Measurements from ENCODE around the gene IDH3A. TPM values are rescaled to one million over a fixed set of nuclear protein-coding genes. Genes with fewer than 3 reads are reported as not detected.
"Not testable (repeated sequence)": the region's sequence is repeated elsewhere in the genome, so short reads cannot be mapped to it uniquely, and the experiment has no call there.

IDH3A gene
- total and polyA plus RNA-seq, 3 donors from 2014 or later, result 88.9 to 120 (median 119) TPM

DNA sequence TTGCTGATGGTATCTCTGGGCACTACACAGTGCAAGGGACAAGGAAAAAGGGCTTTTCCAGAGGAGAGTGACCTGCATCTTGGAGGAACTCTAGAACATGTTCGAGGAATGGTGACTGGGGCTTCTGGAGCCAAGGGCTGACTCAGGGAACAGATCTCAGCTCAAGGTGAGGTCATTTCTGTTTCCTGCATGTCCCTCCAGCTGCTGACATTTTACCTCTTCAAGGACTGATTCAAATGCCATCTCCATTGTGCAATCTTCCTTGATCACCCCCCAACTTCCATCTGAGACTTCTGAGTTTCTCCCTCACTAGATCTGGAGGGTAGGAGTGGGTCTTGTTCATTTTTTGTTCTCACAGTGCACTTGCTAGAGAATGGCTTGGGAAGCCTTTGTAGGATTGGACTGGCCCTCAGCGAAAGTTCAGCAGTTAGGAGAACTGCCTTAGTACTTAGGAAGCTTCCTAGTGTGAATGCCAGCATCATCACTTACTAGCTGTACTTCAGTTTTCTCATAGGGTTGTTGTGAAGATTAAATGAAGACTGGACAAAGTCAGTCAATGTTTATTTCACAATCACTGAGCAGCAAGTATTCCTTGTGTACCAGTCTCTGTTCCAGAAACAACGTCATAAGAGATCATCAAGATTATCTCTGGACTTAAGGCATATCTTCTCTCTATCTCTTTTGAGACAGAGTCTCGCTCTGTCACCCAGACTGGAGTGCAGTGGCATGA lies 2.6 kb upstream of the IDH3A start:
- Histone ChIP-seq H3K27me3 (no peaks in the 10 kb centered on the region), H3K4me3 (no peak overlapping the region), H3K36me3 (ENCODE audit: low read depth, missing control alignments) (no peaks in the 10 kb centered on the region), H3K27ac (no peak overlapping the region), H3K9me3 (no peaks in the 10 kb centered on the region), H3K4me1 (peaks cover 8% of the 10 kb centered on the region)
- 91 to 92% methylated on average over 4 of the region's 4 CpGs for WGBS, 2 donors
- no peak for DNase-seq
- intact Hi-C loops (cut with DNase I; ENCODE audit: low total_unique reads), result no loop called here
- TF ChIP-seq, protein P1, sequence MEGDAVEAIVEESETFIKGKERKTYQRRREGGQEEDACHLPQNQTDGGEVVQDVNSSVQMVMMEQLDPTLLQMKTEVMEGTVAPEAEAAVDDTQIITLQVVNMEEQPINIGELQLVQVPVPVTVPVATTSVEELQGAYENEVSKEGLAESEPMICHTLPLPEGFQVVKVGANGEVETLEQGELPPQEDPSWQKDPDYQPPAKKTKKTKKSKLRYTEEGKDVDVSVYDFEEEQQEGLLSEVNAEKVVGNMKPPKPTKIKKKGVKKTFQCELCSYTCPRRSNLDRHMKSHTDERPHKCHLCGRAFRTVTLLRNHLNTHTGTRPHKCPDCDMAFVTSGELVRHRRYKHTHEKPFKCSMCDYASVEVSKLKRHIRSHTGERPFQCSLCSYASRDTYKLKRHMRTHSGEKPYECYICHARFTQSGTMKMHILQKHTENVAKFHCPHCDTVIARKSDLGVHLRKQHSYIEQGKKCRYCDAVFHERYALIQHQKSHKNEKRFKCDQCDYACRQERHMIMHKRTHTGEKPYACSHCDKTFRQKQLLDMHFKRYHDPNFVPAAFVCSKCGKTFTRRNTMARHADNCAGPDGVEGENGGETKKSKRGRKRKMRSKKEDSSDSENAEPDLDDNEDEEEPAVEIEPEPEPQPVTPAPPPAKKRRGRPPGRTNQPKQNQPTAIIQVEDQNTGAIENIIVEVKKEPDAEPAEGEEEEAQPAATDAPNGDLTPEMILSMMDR (IDR thresholded peaks at IDR 0.05), result no peak
- no peak for TF ChIP-seq POLR2A (IDR thresholded peaks at IDR 0.05)

DNA sequence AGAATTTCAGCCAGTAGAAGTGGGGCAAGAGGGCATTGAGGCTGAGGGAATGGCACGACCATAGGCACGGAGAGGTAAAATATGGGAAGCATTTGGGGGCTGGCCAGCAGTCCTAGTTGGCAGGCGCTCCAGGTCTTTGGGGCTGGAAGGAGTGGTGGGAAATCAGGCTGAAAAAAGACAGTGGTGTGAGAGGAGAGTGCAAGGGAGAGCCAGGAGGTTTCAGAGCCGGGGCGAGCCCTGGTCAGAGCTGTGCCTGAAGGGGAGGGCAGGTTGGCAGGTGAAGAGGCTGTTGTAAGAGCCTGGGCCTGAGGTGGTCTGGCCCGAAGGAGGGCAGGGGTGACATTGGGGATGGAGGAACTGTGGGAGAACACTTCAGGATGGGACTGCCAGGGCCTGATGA lies 1.6 kb upstream of the IDH3A start:
- Histone ChIP-seq H3K27ac (no peak overlapping the region), H3K9me3 (no peaks in the 10 kb centered on the region), H3K4me3 (no peak overlapping the region), H3K4me1 (peaks cover 8% of the 10 kb centered on the region), H3K36me3 (ENCODE audit: low read depth, missing control alignments) (no peaks in the 10 kb centered on the region), H3K27me3 (no peaks in the 10 kb centered on the region)
- no peak for DNase-seq
- 90 to 94% methylated on average over 6 of the region's 6 CpGs for WGBS, 2 donors
- intact Hi-C loops (cut with DNase I; ENCODE audit: low total_unique reads), result no loop called here
- TF ChIP-seq POLR2A (IDR thresholded peaks at IDR 0.05), result no peak
- TF ChIP-seq, protein P1 (IDR thresholded peaks at IDR 0.05), result no peak

DNA sequence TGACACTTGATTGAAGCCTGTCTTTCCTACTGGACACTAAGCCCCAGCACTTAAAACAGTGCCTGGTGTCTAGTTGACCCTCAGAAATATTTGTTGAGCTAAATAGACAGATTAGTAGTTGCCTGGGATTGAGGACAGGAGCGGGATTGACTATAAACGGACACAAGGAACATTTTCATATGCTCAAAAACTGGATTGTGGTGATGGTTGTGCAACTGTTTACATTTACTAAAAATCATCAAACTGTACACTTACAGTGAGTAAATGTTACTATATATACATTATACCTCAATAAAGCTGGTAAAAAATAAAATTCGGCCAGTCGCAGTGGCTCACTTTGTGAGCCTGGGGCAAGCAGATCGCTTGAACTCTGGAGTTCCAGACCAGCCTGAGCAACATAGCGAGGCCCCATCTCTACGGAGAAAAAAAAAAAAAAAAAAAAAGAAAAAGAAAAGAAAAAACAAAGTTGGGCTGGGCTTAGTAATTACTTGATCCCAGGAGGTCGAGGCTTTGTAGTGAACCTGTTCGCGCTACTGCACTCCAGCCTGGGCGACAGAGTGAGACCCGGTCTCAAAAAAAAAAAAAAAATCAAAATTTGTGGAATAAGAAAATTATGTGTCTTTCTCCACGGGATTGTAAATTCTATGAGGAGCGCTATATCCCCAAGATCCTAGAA lies 632 bp upstream of the IDH3A start:
- Histone ChIP-seq H3K4me3 (peak overlapping the region; percentile 73 to 86), H3K36me3 (ENCODE audit: low read depth, missing control alignments) (no peaks in the 10 kb centered on the region), H3K27ac (peak overlapping the region in 1 of 2 donors; percentile 35), H3K27me3 (no peaks in the 10 kb centered on the region), H3K9me3 (no peaks in the 10 kb centered on the region), H3K4me1 (peaks cover 8% of the 10 kb centered on the region)
- no peak for TF ChIP-seq POLR2A (IDR thresholded peaks at IDR 0.05)
- TF ChIP-seq, protein P1 (IDR thresholded peaks at IDR 0.05), result no peak
- DNase-seq, result no peak
- intact Hi-C loops (cut with DNase I; ENCODE audit: low total_unique reads), result no loop called here
- WGBS, 2 donors, result 12 to 14% methylated on average over 14 of the region's 14 CpGs

DNA sequence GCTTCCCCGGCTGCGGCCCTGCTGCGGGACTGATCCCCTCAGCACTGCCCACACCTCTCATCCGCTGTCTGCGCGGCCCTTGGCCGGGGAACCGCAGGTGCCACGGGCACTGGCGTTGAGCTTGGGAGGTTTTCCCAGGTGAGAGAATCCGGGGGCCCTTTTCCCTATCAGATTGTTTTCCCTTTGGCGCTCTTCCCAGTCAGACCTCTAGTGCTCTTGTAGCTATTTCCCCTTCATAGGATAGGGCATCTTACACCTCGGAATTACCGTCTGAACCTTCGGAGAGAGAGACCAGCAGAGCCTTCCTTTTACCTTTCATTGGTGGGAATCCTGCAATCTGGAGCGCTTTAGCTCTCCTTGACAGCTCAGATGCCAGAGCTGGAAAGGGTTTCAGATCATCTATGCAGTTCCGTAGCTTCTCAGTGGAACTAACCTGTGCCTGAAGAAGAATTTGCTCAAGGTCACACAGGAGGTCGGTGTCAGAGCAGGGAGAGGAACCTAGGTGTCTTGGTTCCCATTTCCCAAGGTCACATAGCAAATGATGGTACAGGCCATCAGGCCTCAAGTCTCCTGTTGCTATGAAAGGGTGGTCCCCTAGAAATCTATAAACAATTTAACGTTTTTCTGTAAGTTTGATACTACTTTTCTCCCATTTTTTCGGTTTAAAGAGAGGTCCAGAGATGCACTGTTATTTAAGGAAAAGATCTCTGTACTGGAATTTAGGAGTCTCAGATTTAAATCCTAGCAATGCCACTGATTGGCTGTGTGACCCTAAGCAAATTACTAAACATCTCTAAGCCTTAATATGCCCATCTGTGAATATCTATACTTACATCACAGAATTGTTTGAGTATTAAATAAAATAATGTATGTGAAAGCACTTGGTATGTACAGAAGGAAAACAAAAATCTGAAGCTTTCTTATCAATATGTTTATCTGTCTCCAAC lies 916 bp downstream of the IDH3A start:
- Histone ChIP-seq H3K36me3 (ENCODE audit: low read depth, missing control alignments) (no peaks in the 10 kb centered on the region), H3K4me1 (peaks cover 12% of the 10 kb centered on the region), H3K27me3 (no peaks in the 10 kb centered on the region), H3K27ac (peak overlapping the region; percentile 77 to 79), H3K4me3 (peak overlapping the region; percentile 73 to 86), H3K9me3 (no peaks in the 10 kb centered on the region)
- TF ChIP-seq, protein P1 (IDR thresholded peaks at IDR 0.05), result no peak
- no peak for TF ChIP-seq POLR2A (IDR thresholded peaks at IDR 0.05)
- intact Hi-C loops (cut with DNase I; ENCODE audit: low total_unique reads), result no loop called here
- DNase-seq, result no peak
- 6 to 14% methylated on average over 8 to 19 of the region's 20 CpGs for WGBS, 2 donors

DNA sequence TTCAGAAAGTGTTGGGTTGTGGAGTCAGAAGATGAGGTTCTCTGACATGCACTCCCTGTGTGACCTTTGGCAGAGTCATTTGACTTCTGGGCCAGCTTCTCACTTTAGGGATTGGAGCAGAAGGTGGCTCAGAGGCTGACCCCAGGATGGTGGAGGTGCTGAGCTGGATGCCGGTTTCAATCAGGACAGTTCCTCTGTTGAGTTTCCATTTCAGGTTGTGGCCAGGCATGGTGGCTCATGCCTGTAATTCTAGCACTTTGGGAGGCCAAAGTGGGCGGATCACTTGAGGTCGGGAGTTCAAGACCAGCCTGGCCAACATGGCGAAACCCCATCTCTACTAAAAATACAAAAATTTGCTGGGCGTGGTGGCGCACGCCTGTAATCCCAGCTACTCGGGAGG lies 1.9 kb downstream of the IDH3A start:
- DNase-seq; H3K9me3 ChIP-seq; H3K36me3 ChIP-seq (ENCODE audit: low read depth, missing control alignments); H3K27me3 ChIP-seq; H3K4me3 ChIP-seq; intact Hi-C loops (cut with DNase I; ENCODE audit: low total_unique reads); H3K27ac ChIP-seq: not testable (repeated sequence)
- WGBS, 2 donors, result 88 to 92% methylated on average over 8 of the region's 8 CpGs
- peaks cover 19% of the 10 kb centered on the region for H3K4me1 ChIP-seq
